Measurements from ENCODE around the gene SNED1. TPM values are rescaled to one million over a fixed set of nuclear protein-coding genes. Genes with fewer than 3 reads are reported as not detected.

The SNED1 gene
- total and polyA plus RNA-seq, 2 donors (not counting 1 experiment from before 2014, with no cell fraction given) = 27.2 to 39.5 TPM

DNA sequence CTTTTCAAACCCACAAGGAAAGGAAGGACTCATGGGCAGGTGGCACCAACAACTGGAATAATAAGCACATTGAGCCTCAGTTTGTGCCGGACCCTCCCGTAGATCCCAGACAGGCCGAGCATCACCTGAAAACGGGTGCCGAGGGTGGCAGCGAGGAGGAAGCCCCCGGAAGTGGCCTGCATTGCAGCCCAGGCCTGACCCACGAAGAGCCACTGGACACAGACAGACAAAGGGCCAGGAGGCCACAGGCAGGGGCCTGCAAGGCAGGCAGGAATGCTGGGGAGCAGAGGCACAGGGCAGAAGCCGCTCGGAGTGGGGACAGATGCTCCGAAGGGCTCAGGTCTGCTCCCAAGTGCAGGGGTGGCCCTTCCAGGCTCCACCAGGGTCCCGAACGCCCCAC is 71.9 kb downstream of the SNED1 start:
- Histone ChIP-seq H3K27me3 (ENCODE audit: control insufficient read depth, insufficient read depth, low read length) (no peaks in the 10 kb centered on the region), H2AFZ (ENCODE audit: low read length) (no peak overlapping the region), H4K20me1 (ENCODE audit: control insufficient read depth, extremely low read depth, insufficient read depth, low read length) (no peaks in the 10 kb centered on the region), H3K4me2 (ENCODE audit: extremely low read depth, insufficient read depth, low read length) (no peak overlapping the region), H3K36me3 (ENCODE audit: control insufficient read depth, insufficient read depth, low read length) (peaks cover 17% of the 10 kb centered on the region), H3K9ac (ENCODE audit: insufficient read depth, low read length) (no peak overlapping the region), H3K4me1 (ENCODE audit: control insufficient read depth, extremely low read depth, insufficient read depth, low read length) (no peaks in the 10 kb centered on the region), H3K79me2 (ENCODE audit: control insufficient read depth, insufficient read depth, low read length) (no peaks in the 10 kb centered on the region), H3K4me3 (replicated peaks in 1 of 4; ENCODE audit: control extremely low read depth in 1 of 4, insufficient read depth in 1 of 4, low read depth in 3 of 4, low read length in 4 of 4) (no peak overlapping the region), H3K9me3 (ENCODE audit: control insufficient read depth, insufficient read depth, low read depth, low read length) (no peaks in the 10 kb centered on the region), H3K27ac (ENCODE audit: insufficient read depth, low read length) (no peak overlapping the region)
- DNase-seq (ENCODE audit: low read depth in 2 of 2) = no peak
- TF ChIP-seq EZH2 (IDR thresholded peaks at IDR 0.05; ENCODE audit: low read length, missing control alignments) = no peak
- TF ChIP-seq, protein P1, sequence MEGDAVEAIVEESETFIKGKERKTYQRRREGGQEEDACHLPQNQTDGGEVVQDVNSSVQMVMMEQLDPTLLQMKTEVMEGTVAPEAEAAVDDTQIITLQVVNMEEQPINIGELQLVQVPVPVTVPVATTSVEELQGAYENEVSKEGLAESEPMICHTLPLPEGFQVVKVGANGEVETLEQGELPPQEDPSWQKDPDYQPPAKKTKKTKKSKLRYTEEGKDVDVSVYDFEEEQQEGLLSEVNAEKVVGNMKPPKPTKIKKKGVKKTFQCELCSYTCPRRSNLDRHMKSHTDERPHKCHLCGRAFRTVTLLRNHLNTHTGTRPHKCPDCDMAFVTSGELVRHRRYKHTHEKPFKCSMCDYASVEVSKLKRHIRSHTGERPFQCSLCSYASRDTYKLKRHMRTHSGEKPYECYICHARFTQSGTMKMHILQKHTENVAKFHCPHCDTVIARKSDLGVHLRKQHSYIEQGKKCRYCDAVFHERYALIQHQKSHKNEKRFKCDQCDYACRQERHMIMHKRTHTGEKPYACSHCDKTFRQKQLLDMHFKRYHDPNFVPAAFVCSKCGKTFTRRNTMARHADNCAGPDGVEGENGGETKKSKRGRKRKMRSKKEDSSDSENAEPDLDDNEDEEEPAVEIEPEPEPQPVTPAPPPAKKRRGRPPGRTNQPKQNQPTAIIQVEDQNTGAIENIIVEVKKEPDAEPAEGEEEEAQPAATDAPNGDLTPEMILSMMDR (conservative IDR thresholded peaks at IDR 0.05 in 1 of 2, IDR thresholded peaks at IDR 0.05 in 1 of 2; ENCODE audit: low read depth in 1 of 2, low read length in 2 of 2) = no peak

DNA sequence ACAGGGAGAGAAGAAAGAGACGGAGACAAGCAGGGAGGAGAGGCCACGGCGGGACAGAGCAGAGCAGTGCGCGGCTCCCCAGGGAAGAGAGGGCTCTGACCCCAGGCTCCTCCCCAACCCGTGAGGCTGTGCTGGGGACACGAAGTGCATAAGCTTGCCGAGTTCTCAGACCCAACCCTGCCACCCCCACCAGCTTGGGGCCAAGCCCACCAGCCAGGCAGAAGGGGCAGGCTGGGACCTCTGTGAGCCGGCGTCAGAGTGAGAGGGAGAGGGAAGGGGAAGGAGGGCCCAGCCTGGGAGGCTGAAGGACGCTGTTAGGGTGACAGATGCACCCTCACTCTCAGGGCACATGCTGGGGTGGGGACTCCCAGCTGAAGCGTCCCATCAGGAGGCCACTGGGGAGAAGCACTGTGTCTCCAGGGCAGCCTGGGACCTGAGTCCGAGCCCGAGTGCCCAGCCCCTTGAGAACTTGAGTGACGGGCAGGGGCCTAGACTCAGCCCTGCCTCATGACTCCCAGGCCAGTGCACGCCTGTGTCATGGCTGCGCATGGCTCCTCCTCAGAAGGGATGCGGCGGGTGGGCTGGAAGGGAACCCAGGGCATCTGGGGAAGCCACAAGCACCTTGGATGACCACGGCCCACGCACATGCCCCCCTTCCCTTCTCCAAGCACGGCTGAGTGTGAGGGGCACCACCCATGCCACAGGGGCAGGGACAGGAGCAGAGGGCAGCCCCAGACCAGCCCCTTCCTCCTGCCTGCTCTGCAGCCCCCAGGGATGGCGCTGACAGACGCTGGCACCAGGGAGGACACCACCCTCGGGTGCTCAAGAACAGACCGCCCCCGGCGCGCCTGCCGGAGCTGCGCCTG is 72.6 kb downstream of the SNED1 start:
- Histone ChIP-seq H3K79me2 (ENCODE audit: control insufficient read depth, insufficient read depth, low read length) (no peaks in the 10 kb centered on the region), H3K27me3 (ENCODE audit: control insufficient read depth, insufficient read depth, low read length) (no peaks in the 10 kb centered on the region), H3K4me3 (replicated peaks in 1 of 4; ENCODE audit: control extremely low read depth in 1 of 4, insufficient read depth in 1 of 4, low read depth in 3 of 4, low read length in 4 of 4) (no peak overlapping the region), H3K36me3 (ENCODE audit: control insufficient read depth, insufficient read depth, low read length) (peaks cover 15% of the 10 kb centered on the region), H3K4me2 (ENCODE audit: extremely low read depth, insufficient read depth, low read length) (no peak overlapping the region), H2AFZ (ENCODE audit: low read length) (no peak overlapping the region), H3K4me1 (ENCODE audit: control insufficient read depth, extremely low read depth, insufficient read depth, low read length) (no peaks in the 10 kb centered on the region), H3K9me3 (ENCODE audit: control insufficient read depth, insufficient read depth, low read depth, low read length) (no peaks in the 10 kb centered on the region), H3K9ac (ENCODE audit: insufficient read depth, low read length) (no peak overlapping the region), H3K27ac (ENCODE audit: insufficient read depth, low read length) (no peak overlapping the region), H4K20me1 (ENCODE audit: control insufficient read depth, extremely low read depth, insufficient read depth, low read length) (no peaks in the 10 kb centered on the region)
- no peak for TF ChIP-seq EZH2 (IDR thresholded peaks at IDR 0.05; ENCODE audit: low read length, missing control alignments)
- TF ChIP-seq, protein P1 (conservative IDR thresholded peaks at IDR 0.05 in 1 of 2, IDR thresholded peaks at IDR 0.05 in 1 of 2; ENCODE audit: low read depth in 1 of 2, low read length in 2 of 2) = no peak
- no peak for DNase-seq (ENCODE audit: low read depth in 2 of 2)

DNA sequence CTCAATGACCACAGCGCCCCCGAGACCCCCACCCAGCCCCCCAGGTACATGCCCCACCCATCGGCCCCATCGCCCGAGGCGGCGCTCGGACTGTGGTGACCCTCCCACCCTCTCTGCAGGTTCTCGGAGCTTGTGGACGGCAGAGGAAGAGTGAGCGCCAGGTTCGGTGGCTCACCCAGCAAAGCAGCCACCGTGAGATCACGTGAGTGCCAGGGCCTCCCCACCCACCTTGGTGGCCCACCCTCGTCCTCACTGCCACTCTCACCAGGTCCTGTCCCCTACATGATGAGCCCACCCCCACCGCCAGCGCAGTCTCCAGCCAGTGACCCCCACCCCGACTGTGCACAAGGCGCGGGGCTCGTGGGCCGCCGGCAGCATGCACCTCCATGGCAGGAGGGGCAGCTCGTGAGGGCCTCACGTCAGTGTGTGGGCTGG is 73.3 kb downstream of the SNED1 start:
- no peak for DNase-seq (ENCODE audit: low read depth in 2 of 2)
- Histone ChIP-seq H3K79me2 (ENCODE audit: control insufficient read depth, insufficient read depth, low read length) (no peaks in the 10 kb centered on the region), H3K9me3 (ENCODE audit: control insufficient read depth, insufficient read depth, low read depth, low read length) (no peaks in the 10 kb centered on the region), H3K9ac (ENCODE audit: insufficient read depth, low read length) (no peak overlapping the region), H3K4me3 (replicated peaks in 1 of 4; ENCODE audit: control extremely low read depth in 1 of 4, insufficient read depth in 1 of 4, low read depth in 3 of 4, low read length in 4 of 4) (no peak overlapping the region), H4K20me1 (ENCODE audit: control insufficient read depth, extremely low read depth, insufficient read depth, low read length) (no peaks in the 10 kb centered on the region), H3K36me3 (ENCODE audit: control insufficient read depth, insufficient read depth, low read length) (peaks cover 14% of the 10 kb centered on the region), H3K4me1 (ENCODE audit: control insufficient read depth, extremely low read depth, insufficient read depth, low read length) (no peaks in the 10 kb centered on the region), H3K4me2 (ENCODE audit: extremely low read depth, insufficient read depth, low read length) (no peak overlapping the region), H3K27ac (ENCODE audit: insufficient read depth, low read length) (no peak overlapping the region), H3K27me3 (ENCODE audit: control insufficient read depth, insufficient read depth, low read length) (no peaks in the 10 kb centered on the region), H2AFZ (ENCODE audit: low read length) (no peak overlapping the region)
- TF ChIP-seq, protein P1 (conservative IDR thresholded peaks at IDR 0.05 in 1 of 2, IDR thresholded peaks at IDR 0.05 in 1 of 2; ENCODE audit: low read depth in 1 of 2, low read length in 2 of 2) = no peak
- no peak for TF ChIP-seq EZH2 (IDR thresholded peaks at IDR 0.05; ENCODE audit: low read length, missing control alignments)
